Transverse colon (tissue), 4 donors: Measurements from ENCODE around the gene RALGPS2. TPM values are rescaled to one million over a fixed set of nuclear protein-coding genes. Genes with fewer than 3 reads are reported as not detected.

Source experiments
- DNase-seq: peaks from one replicate; pipeline ENCODE4 v3.0.0-alpha.2; 2019
- H3K27ac ChIP-seq, 4 donors: fragments of 200-600 bp; sonication (generic); 2 replicates each; pipeline ENCODE4 v1.5.1; 2016 to 2018; ENCODE audit warnings: inconsistent platforms in 4 of 4
- H3K27me3 ChIP-seq: fragments of 200-600 bp; sonication (generic); 2 replicates; pipeline ENCODE4 v1.5.1; 2017; ENCODE audit warnings: inconsistent platforms
- H3K36me3 ChIP-seq, 4 donors: fragments of 200-600 bp; sonication (generic); 2 replicates each; pipeline ENCODE4 v1.5.1; 2017 to 2019; ENCODE audit warnings: inconsistent platforms in 4 of 4
- H3K4me1 ChIP-seq, 4 donors: fragments of 200-600 bp; sonication (generic); 2 replicates each; pipeline ENCODE4 v1.5.1; 2017 to 2020; ENCODE audit warnings: inconsistent platforms in 4 of 4
- H3K4me3 ChIP-seq, 4 donors: fragments of 200-600 bp; sonication (generic); 1 replicate in 1 of 4; 2 replicates in 3 of 4; pipeline versions ENCODE4 v1.5.1 to v1.6.1; 2017 to 2019; ENCODE audit warnings: inconsistent platforms in 4 of 4
- H3K9me3 ChIP-seq, 2 donors: fragments of 200-600 bp; sonication (generic); 2 replicates each; pipeline ENCODE4 v1.5.1; 2017 to 2019; ENCODE audit warnings: inconsistent platforms in 2 of 2
- EP300 ChIP-seq: sonication (generic); formaldehyde crosslinking; IDR thresholded peaks from one replicate; pipeline ENCODE4 v1.6.1; 2017; ENCODE audit warnings: antibody characterized with exemption, low read depth
- POLR2A ChIP-seq: fragments of 450-650 bp; IDR thresholded peaks from one replicate; pipeline ENCODE4 v1.6.1; 2016; ENCODE audit warnings: antibody characterized with exemption, mild to moderate bottlenecking, moderate library complexity
- POLR2AphosphoS5 ChIP-seq, 3 donors: sonication (generic); formaldehyde crosslinking; IDR thresholded peaks; one replicate each; pipeline ENCODE4 v1.6.1; 2016; ENCODE audit warnings: antibody characterized with exemption in 3 of 3
- WGBS, 2 donors: methylation state at CpG; one replicate each; pipeline ENCODE4 v1.1.5; 2018; ENCODE audit warnings: low coverage in 1 of 2; 5-methylcytosine and 5-hydroxymethylcytosine counted together
- in situ Hi-C, 4 donors: fragments of 200-750 bp; cut with MboI; loops; one replicate each; pipeline versions ENCODE4 v1.15.0 to v1.15.1; 2017; ENCODE audit warnings: low sequenced_read_pairs in 3 of 4, low pct_ligation_motif_present in 1 of 4, low pct_unique_long_range_greater_than_20kb in 1 of 4
- intact Hi-C: fragments of 100-400 bp; cut with DNase I; formaldehyde crosslinking; loops from one replicate; pipeline ENCODE4 v1.15.1; 2023; ENCODE audit warnings: low total_unique reads
- total RNA-seq, 4 donors: library from RNA; depleted of rRNA; stranded (reverse); fragments of >200 nt; gene quantifications; one replicate each; pipeline ENCODE4 v1.1.0, GENCODE V29; 2016
- TF ChIP-seq, protein P1 (sequence below), 5 experiments: fragments of 200-600 bp in 3 of 5; fragments of 450-650 bp in 2 of 5; sonication (generic) in 3 of 5; IDR thresholded peaks; 1 replicate in 2 of 5; 2 replicates in 3 of 5; pipeline ENCODE4 v1.5.1; 2016 to 2017; ENCODE audit warnings: antibody characterized with exemption in 5 of 5, inconsistent platforms in 3 of 5, mild to moderate bottlenecking in 2 of 5, moderate library complexity in 1 of 5

Gene RALGPS2
- total RNA-seq, 4 donors from 2014 or later = 21.5 to 50.8 (median 34.0) TPM

- Histone ChIP-seq H3K9me3 (no peaks in the 10 kb centered on the region), H3K27me3 (no peaks in the 10 kb centered on the region), H3K4me1 (peaks cover 0 to 24% (median 1%) of the 10 kb centered on the region in 4 donors), H3K4me3 (no peak overlapping the region), H3K27ac (peak overlapping the region in 2 of 4 donors; percentile 38 to 52), H3K36me3 (no peaks in the 10 kb centered on the region)
- TF ChIP-seq, protein P1, sequence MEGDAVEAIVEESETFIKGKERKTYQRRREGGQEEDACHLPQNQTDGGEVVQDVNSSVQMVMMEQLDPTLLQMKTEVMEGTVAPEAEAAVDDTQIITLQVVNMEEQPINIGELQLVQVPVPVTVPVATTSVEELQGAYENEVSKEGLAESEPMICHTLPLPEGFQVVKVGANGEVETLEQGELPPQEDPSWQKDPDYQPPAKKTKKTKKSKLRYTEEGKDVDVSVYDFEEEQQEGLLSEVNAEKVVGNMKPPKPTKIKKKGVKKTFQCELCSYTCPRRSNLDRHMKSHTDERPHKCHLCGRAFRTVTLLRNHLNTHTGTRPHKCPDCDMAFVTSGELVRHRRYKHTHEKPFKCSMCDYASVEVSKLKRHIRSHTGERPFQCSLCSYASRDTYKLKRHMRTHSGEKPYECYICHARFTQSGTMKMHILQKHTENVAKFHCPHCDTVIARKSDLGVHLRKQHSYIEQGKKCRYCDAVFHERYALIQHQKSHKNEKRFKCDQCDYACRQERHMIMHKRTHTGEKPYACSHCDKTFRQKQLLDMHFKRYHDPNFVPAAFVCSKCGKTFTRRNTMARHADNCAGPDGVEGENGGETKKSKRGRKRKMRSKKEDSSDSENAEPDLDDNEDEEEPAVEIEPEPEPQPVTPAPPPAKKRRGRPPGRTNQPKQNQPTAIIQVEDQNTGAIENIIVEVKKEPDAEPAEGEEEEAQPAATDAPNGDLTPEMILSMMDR (IDR thresholded peaks at IDR 0.05) = no peak
- TF ChIP-seq POLR2AphosphoS5 (IDR thresholded peaks at IDR 0.05) = peak in 1 of 3 donors; percentile 34
- in situ Hi-C loops (no loop called here), intact Hi-C loops (no loop called here)
- DNase-seq = no peak
- 65 to 82% methylated on average over 6 to 23 of the region's 23 CpGs for WGBS, 2 donors
These were observed 228.7 kb downstream of the RALGPS2 start for GRCh38 chr1:178953538-178954324.

DNA sequence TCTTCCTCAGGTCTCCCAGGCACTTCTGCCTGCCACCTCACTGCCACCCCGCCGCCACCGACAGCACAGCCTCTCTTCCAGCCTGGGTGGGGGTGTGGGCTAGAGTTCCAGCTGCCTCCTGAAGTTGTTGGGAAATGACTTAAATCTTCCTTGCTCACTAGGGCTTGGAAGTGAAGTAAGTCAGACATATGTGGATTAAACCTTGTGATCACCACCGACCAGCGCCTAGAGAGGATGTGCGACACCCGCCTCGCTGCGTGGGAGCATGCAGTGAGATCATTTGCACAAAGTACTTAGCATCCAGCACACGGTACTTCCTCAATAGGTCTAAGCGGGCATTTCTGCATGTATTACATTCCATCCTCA is 229.3 kb downstream of the RALGPS2 start:
- in situ Hi-C loops = no loop called here

DNA sequence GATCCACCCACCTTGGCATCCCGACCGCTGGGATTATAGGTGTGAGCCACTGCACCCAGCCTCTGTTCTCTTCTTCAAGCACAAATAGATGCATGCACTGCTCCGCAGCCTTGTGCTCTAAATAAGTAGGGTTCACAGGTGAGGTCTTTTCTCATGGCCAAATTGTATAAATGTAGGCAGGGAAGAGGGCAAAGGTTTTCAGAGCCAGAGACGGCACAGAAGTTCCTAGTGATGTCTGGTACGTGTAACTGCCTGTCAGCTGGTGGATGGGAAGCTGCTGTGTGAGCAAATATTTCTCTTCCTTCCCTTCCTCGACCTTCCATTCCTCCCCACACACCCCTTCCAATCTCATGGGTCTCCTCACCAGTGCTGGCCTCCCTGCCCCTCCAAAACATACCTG is 229.9 kb downstream of the RALGPS2 start:
- in situ Hi-C loops (no loop called here), intact Hi-C loops (no loop called here)
- Histone ChIP-seq H3K9me3 (no peaks in the 10 kb centered on the region), H3K4me1 (peaks cover 0 to 24% (median 1%) of the 10 kb centered on the region in 4 donors), H3K4me3 (no peak overlapping the region), H3K36me3 (no peaks in the 10 kb centered on the region), H3K27me3 (no peaks in the 10 kb centered on the region), H3K27ac (peak overlapping the region in 3 of 4 donors; percentile 31 to 41 (median 36))
- no peak for DNase-seq
- WGBS, 2 donors = 57 to 63% methylated on average over 2 to 6 of the region's 6 CpGs
- TF ChIP-seq POLR2AphosphoS5 (IDR thresholded peaks at IDR 0.05) = no peak
- TF ChIP-seq EP300 = no peak
- no peak for TF ChIP-seq POLR2A
- TF ChIP-seq, protein P1 (IDR thresholded peaks at IDR 0.05) = no peak

More for the DNA sequence above, 229.3 kb downstream of the RALGPS2 start:
- intact Hi-C loops = no loop called here
- Histone ChIP-seq H3K4me1 (peaks cover 0 to 24% (median 1%) of the 10 kb centered on the region in 4 donors), H3K36me3 (no peaks in the 10 kb centered on the region), H3K9me3 (no peaks in the 10 kb centered on the region), H3K4me3 (no peak overlapping the region), H3K27me3 (no peaks in the 10 kb centered on the region), H3K27ac (peak overlapping the region in 1 of 4 donors; percentile 38)
- TF ChIP-seq EP300 (no peak), POLR2AphosphoS5 (IDR thresholded peaks at IDR 0.05) (no peak)
- 90% methylated on average over 11 of the region's 11 CpGs; no CpG with 5 or more reads in 1 of the 2 donors for WGBS, 2 donors
- no peak for DNase-seq

DNA sequence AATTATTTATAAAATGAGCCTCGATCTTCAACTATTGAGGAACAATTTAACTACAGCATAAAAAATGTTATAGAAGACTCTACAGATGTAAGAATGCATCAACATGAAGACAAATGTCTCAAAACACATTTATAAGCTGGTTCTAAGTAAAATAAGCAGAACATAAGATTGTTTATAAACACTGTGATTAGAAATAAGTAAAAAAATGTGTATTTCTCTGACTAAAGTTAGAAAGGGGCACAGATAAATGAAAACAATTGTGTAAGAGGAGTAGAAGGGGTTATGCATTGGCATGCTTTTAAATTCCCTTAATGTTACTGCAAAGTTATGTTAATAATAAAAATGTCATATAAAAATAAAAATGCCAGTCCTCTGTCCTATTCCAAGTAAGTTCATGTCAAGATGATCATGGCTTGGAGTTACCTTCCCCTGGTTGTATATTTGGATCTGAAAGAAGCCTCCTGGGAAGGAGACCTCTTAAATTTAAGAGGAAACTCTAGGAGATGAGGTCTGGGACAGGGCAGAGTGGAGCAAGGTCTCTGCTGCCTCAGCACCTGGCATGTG is 230.4 kb downstream of the RALGPS2 start:
- H3K9me3 ChIP-seq = no peaks in the 10 kb centered on the region
- in situ Hi-C loops = no loop called here
- WGBS, 2 donors = 43 to 71% methylated on average over 1 of the region's 1 CpG
- no peak overlapping the region for H3K4me3 ChIP-seq
- peak overlapping the region in 3 of 4 donors; percentile 31 to 41 (median 36) for H3K27ac ChIP-seq
- no peak for TF ChIP-seq POLR2A
- TF ChIP-seq, protein P1 (IDR thresholded peaks at IDR 0.05) = no peak
- no peak for TF ChIP-seq EP300
- TF ChIP-seq POLR2AphosphoS5 (IDR thresholded peaks at IDR 0.05) = no peak
- H3K36me3 ChIP-seq = no peaks in the 10 kb centered on the region
- H3K27me3 ChIP-seq = no peaks in the 10 kb centered on the region
- peaks cover 0 to 24% (median 1%) of the 10 kb centered on the region in 4 donors for H3K4me1 ChIP-seq
- DNase-seq = no peak
- intact Hi-C loops = no loop called here
